Measurements from ENCODE around the gene PHGDH.
A peak's percentile ranks its signal among the peaks of the same experiment; 100 is the strongest.
"Not testable (repeated sequence)": the region's sequence is repeated elsewhere in the genome, so short reads cannot be mapped to it uniquely, and the experiment has no call there.

PHGDH gene

GRCh38 chr1:119697598-119697997 is 14.1 kb upstream of the PHGDH start:
- no peak for DNase-seq (ENCODE audit: low spot score)

GRCh38 chr1:119700326-119700725 is 11.4 kb upstream of the PHGDH start:
- DNase-seq (ENCODE audit: low spot score): no peak

- no peak for DNase-seq (ENCODE audit: low spot score)
These were observed 10.1 kb upstream of the PHGDH start for GRCh38 chr1:119701659-119702058.

- DNase-seq (ENCODE audit: low spot score): no peak
These were observed 9.3 kb upstream of the PHGDH start for GRCh38 chr1:119702384-119702783.

- no peak for DNase-seq (ENCODE audit: low spot score)
These were observed 7.9 kb upstream of the PHGDH start for GRCh38 chr1:119703666-119704450.

GRCh38 chr1:119706599-119706998 is 5.1 kb upstream of the PHGDH start:
- DNase-seq (ENCODE audit: low spot score): not testable (repeated sequence)

GRCh38 chr1:119711356-119711803 is 354 bp upstream of the PHGDH start:
- DNase-seq (ENCODE audit: low spot score): not testable (repeated sequence)

- peak; percentile 59 for DNase-seq (ENCODE audit: low spot score)
These were observed 756 bp downstream of the PHGDH start for GRCh38 chr1:119712342-119713038.

GRCh38 chr1:119713039-119713748 is 1.5 kb downstream of the PHGDH start:
- peak; percentile 27 for DNase-seq (ENCODE audit: low spot score)

- DNase-seq (ENCODE audit: low spot score): peak; percentile 26
These were observed 2.2 kb downstream of the PHGDH start for GRCh38 chr1:119713749-119714456.

- DNase-seq (ENCODE audit: low spot score): no peak
These were observed 2.8 kb downstream of the PHGDH start for GRCh38 chr1:119714583-119714982.

- DNase-seq (ENCODE audit: low spot score): no peak
These were observed 3.8 kb downstream of the PHGDH start for GRCh38 chr1:119715542-119715941.

GRCh38 chr1:119718409-119718808 is 6.7 kb downstream of the PHGDH start:
- no peak for DNase-seq (ENCODE audit: low spot score)

GRCh38 chr1:119718972-119719371 is 7.2 kb downstream of the PHGDH start:
- DNase-seq (ENCODE audit: low spot score): no peak

- no peak for DNase-seq (ENCODE audit: low spot score)
These were observed 9.2 kb downstream of the PHGDH start for GRCh38 chr1:119720866-119721440.

- DNase-seq (ENCODE audit: low spot score): no peak
These were observed 10.2 kb downstream of the PHGDH start for GRCh38 chr1:119721896-119722295.

- no peak for DNase-seq (ENCODE audit: low spot score)
These were observed 13.0 kb downstream of the PHGDH start for GRCh38 chr1:119724611-119725218.

GRCh38 chr1:119725626-119726025 is 13.9 kb downstream of the PHGDH start:
- DNase-seq (ENCODE audit: low spot score): no peak

GRCh38 chr1:119727991-119728390 is 16.3 kb downstream of the PHGDH start:
- DNase-seq (ENCODE audit: low spot score): no peak

GRCh38 chr1:119729044-119729443 is 17.3 kb downstream of the PHGDH start:
- no peak for DNase-seq (ENCODE audit: low spot score)

GRCh38 chr1:119731060-119731459 is 19.3 kb downstream of the PHGDH start:
- no peak for DNase-seq (ENCODE audit: low spot score)
